HCT116 (cell line): ENCODE measurements around the gene MAP6D1. TPM values are rescaled to one million over a fixed set of nuclear protein-coding genes. Genes with fewer than 3 reads are reported as not detected.

Source experiments
- ATAC-seq: fragments of 200-7000 bp; cut with Tn5 transposase; 2 replicates; pipeline ENCODE4 v1.9.1; 2020; ENCODE audit warnings: mild to moderate bottlenecking, moderate library complexity
- BruUV-seq: library from RNA; stranded (reverse); fragments of 400-500 nt; replicated peaks from 2 replicates; lab custom pipeline; 2021; lab: Mats Ljungman, UMichigan
- CTCF ChIA-PET: fragments of 300-600 bp; sonication (Branson Sonifier 250); formaldehyde crosslinking; loops from one replicate; lab custom pipeline; 2021; ENCODE audit warnings: antibody characterized with exemption; lab: Charles Lee
- POLR2A ChIA-PET: fragments of 300-600, 350-600 bp; sonication (Branson Sonifier 250); formaldehyde crosslinking; loops from one replicate; lab custom pipeline; 2021; ENCODE audit warnings: antibody characterized with exemption; lab: Charles Lee
- RAD21 ChIA-PET, 2 experiments: fragments of 300-600 bp; sonication (Branson Sonifier 250); formaldehyde crosslinking; loops; one replicate each; lab custom pipeline; 2023; ENCODE audit warnings: low total read pairs in 2 of 2; ENCODE audit not compliant: uncharacterized antibody in 2 of 2, unreplicated experiment in 2 of 2, low non-redundant PET in 1 of 2; lab: Charles Lee
- DNase-seq: peaks from one replicate; pipeline ENCODE4 v3.0.0-alpha.2; 2010; ENCODE audit warnings: low read depth, low spot score
- H2AFZ ChIP-seq: fragments of 200-600 bp; shearing (Covaris generic), sonication (generic); 2 replicates; pipeline ENCODE4 v1.6.1; 2017; ENCODE audit warnings: low read depth, mixed run types, mixed read lengths, antibody characterized with exemption, low read length; ENCODE audit not compliant: poor library complexity, severe bottlenecking
- H3K27ac ChIP-seq: 2 replicates; pipeline ENCODE4 v1.5.1; 2012; ENCODE audit warnings: low read depth, low read length
- H3K27me3 ChIP-seq: fragments of 200-600 bp; sonication (generic); 2 replicates; pipeline ENCODE4 v1.6.1; 2016; ENCODE audit warnings: mixed run types, low read length, mixed read lengths; ENCODE audit not compliant: insufficient read depth
- H3K36me3 ChIP-seq, 2 experiments: fragments of 200-500 bp in 1 of 2; fragments of 200-600 bp in 1 of 2; sonication (Bioruptor generic) in 1 of 2; sonication (generic) in 1 of 2; 2 replicates each; pipeline versions ENCODE4 v1.5.1 to v1.6.1; 2014 to 2016; ENCODE audit warnings: low read length in 2 of 2, inconsistent platforms in 1 of 2, mixed read lengths in 1 of 2, mixed run types in 1 of 2; ENCODE audit not compliant: insufficient read depth in 2 of 2, control insufficient read depth in 1 of 2
- H3K4me1 ChIP-seq, 2 experiments: fragments of 200-600 bp in 1 of 2; sonication (generic) in 1 of 2; 2 replicates each; pipeline versions ENCODE4 v1.5.1 to v1.6.1; 2012 to 2017; ENCODE audit warnings: low read length in 2 of 2, inconsistent platforms in 1 of 2, mild to moderate bottlenecking in 1 of 2, mixed read lengths in 1 of 2, mixed run types in 1 of 2, moderate library complexity in 1 of 2; ENCODE audit not compliant: insufficient read depth in 2 of 2, control insufficient read depth in 1 of 2
- H3K4me2 ChIP-seq: fragments of 200-600 bp; sonication (generic); 2 replicates; pipeline ENCODE4 v1.6.1; 2017; ENCODE audit warnings: mixed run types, low read length, mixed read lengths
- H3K4me3 ChIP-seq, 2 experiments: fragments of 200-600 bp in 1 of 2; sonication (generic) in 1 of 2; replicated peaks in 1 of 2; 2 replicates each; pipeline ENCODE4 v1.5.1; 2011 to 2016; ENCODE audit warnings: low read length in 2 of 2, control low read depth in 1 of 2, low read depth in 1 of 2, mild to moderate bottlenecking in 1 of 2, mixed read lengths in 1 of 2, mixed run types in 1 of 2
- H3K79me2 ChIP-seq: fragments of 200-600 bp; sonication (generic); 2 replicates; pipeline ENCODE4 v1.6.1; 2017; ENCODE audit warnings: mild to moderate bottlenecking, mixed run types, low read length, moderate library complexity, mixed read lengths; ENCODE audit not compliant: insufficient read depth
- H3K9ac ChIP-seq: fragments of 200-600 bp; sonication (generic); 2 replicates; pipeline ENCODE4 v1.6.1; 2016; ENCODE audit warnings: low read length, mixed read lengths
- H3K9me2 ChIP-seq: fragments of 200-600 bp; sonication (generic), shearing (Covaris generic); 2 replicates; pipeline ENCODE4 v1.6.1; 2017; ENCODE audit warnings: mixed run types, mild to moderate bottlenecking, moderate library complexity; ENCODE audit not compliant: insufficient read depth
- H3K9me3 ChIP-seq, 2 experiments: fragments of 200-500 bp in 1 of 2; fragments of 200-600 bp in 1 of 2; sonication (Bioruptor generic) in 1 of 2; sonication (generic) in 1 of 2; 2 replicates each; pipeline ENCODE4 v1.6.1; 2014 to 2017; ENCODE audit warnings: low read length in 2 of 2, mixed read lengths in 2 of 2, inconsistent platforms in 1 of 2, low read depth in 1 of 2, mild to moderate bottlenecking in 1 of 2, mixed run types in 1 of 2, moderate library complexity in 1 of 2; ENCODE audit not compliant: control insufficient read depth in 1 of 2, insufficient read depth in 1 of 2
- H4K20me1 ChIP-seq: fragments of 200-600 bp; sonication (generic), shearing (Covaris generic); 2 replicates; pipeline ENCODE4 v1.6.1; 2017; ENCODE audit warnings: mixed run types, mild to moderate bottlenecking, moderate library complexity; ENCODE audit not compliant: insufficient read depth
- CBX3 ChIP-seq: IDR thresholded peaks from 2 replicates; pipeline ENCODE4 v1.6.1; 2012; ENCODE audit warnings: low read depth
- CEBPB ChIP-seq: IDR thresholded peaks from 2 replicates; pipeline ENCODE4 v1.6.1; 2012; ENCODE audit warnings: low read depth
- EZH2 ChIP-seq: fragments of 200-600 bp; sonication (generic); IDR thresholded peaks from 2 replicates; pipeline ENCODE4 v1.6.1; 2017; ENCODE audit warnings: antibody characterized with exemption, mixed run types
- JUND ChIP-seq: IDR thresholded peaks from 2 replicates; pipeline ENCODE4 v1.6.1; 2012
- POLR2A ChIP-seq: IDR thresholded peaks from 2 replicates; pipeline ENCODE4 v1.7.0; 2011; ENCODE audit warnings: borderline replicate concordance; ENCODE audit not compliant: insufficient read depth, insufficient read length; ENCODE audit errors: extremely low read depth
- POLR2AphosphoS5 ChIP-seq: IDR thresholded peaks from 2 replicates; pipeline ENCODE4 v1.6.1; 2011; ENCODE audit warnings: mild to moderate bottlenecking, low read depth, low read length, moderate library complexity
- SIN3A ChIP-seq: IDR thresholded peaks from 2 replicates; pipeline ENCODE4 v1.6.1; 2012; ENCODE audit warnings: low read depth
- SP1 ChIP-seq: IDR thresholded peaks from 2 replicates; pipeline ENCODE4 v1.6.1; 2012; ENCODE audit warnings: low read depth
- SRF ChIP-seq: IDR thresholded peaks from 2 replicates; pipeline ENCODE4 v1.6.1; 2012; ENCODE audit warnings: low read depth
- ZFX ChIP-seq: fragments of 450-650 bp; IDR thresholded peaks from 2 replicates; pipeline ENCODE4 v1.6.1; 2017
- intact Hi-C: fragments of 100-400 bp; cut with micrococcal nuclease; formaldehyde crosslinking; loops from 2 replicates; pipeline ENCODE4 v1.10.0; 2022
- total RNA-seq: library from RNA; stranded (reverse); gene quantifications from one replicate; pipeline ENCODE4 v1.2.1, GENCODE V29; 2021; ENCODE audit not compliant: unreplicated experiment
- TF ChIP-seq, protein P1 (sequence below): IDR thresholded peaks from 2 replicates; pipeline ENCODE4 v1.6.1; 2012
- TF ChIP-seq, protein P2 (sequence below): IDR thresholded peaks from 2 replicates; pipeline ENCODE4 v1.6.1; 2012; ENCODE audit warnings: low read depth
- TF ChIP-seq, protein P3 (sequence below): IDR thresholded peaks from 2 replicates; pipeline ENCODE4 v1.6.1; 2011; ENCODE audit warnings: mild to moderate bottlenecking, low read length, moderate library complexity; ENCODE audit not compliant: insufficient replicate concordance; ENCODE audit errors: extremely low read depth
- TF ChIP-seq, protein P4 (sequence below): IDR thresholded peaks from 2 replicates; pipeline ENCODE4 v1.6.1; 2012

MAP6D1 gene
- total RNA-seq, 1 experiment from 2014 or later = 5.3 TPM

DNA sequence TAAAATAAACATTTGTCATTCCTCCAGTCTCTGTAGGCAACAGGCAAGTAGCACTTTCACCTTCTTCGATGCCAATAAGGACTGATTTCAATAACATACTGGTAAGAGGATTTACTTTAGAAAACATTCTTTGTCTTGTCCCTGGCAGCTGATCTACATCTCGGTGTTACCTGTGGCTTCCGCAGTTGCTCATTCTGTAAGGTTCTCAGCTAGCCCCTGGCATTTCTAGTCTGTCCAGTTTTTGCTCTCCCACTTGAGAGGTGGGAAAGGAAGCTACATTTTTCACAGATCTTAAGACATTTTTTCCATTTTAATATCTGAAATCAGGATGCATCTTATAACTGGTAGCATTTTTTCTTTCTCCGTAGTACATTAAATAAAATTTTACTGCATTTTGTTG is 19.7 kb upstream of the MAP6D1 start:
- no peak for TF ChIP-seq ZFX
- TF ChIP-seq CBX3 = no peak
- no peak for TF ChIP-seq SRF
- TF ChIP-seq POLR2AphosphoS5 = no peak
- TF ChIP-seq, protein P1, sequence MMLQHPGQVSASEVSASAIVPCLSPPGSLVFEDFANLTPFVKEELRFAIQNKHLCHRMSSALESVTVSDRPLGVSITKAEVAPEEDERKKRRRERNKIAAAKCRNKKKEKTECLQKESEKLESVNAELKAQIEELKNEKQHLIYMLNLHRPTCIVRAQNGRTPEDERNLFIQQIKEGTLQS = no peak
- TF ChIP-seq EZH2 = no peak
- TF ChIP-seq POLR2A = no peak
- TF ChIP-seq, protein P2, sequence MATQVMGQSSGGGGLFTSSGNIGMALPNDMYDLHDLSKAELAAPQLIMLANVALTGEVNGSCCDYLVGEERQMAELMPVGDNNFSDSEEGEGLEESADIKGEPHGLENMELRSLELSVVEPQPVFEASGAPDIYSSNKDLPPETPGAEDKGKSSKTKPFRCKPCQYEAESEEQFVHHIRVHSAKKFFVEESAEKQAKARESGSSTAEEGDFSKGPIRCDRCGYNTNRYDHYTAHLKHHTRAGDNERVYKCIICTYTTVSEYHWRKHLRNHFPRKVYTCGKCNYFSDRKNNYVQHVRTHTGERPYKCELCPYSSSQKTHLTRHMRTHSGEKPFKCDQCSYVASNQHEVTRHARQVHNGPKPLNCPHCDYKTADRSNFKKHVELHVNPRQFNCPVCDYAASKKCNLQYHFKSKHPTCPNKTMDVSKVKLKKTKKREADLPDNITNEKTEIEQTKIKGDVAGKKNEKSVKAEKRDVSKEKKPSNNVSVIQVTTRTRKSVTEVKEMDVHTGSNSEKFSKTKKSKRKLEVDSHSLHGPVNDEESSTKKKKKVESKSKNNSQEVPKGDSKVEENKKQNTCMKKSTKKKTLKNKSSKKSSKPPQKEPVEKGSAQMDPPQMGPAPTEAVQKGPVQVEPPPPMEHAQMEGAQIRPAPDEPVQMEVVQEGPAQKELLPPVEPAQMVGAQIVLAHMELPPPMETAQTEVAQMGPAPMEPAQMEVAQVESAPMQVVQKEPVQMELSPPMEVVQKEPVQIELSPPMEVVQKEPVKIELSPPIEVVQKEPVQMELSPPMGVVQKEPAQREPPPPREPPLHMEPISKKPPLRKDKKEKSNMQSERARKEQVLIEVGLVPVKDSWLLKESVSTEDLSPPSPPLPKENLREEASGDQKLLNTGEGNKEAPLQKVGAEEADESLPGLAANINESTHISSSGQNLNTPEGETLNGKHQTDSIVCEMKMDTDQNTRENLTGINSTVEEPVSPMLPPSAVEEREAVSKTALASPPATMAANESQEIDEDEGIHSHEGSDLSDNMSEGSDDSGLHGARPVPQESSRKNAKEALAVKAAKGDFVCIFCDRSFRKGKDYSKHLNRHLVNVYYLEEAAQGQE = no peak
- no peak for TF ChIP-seq JUND
- no peak for TF ChIP-seq SIN3A
- TF ChIP-seq, protein P3, sequence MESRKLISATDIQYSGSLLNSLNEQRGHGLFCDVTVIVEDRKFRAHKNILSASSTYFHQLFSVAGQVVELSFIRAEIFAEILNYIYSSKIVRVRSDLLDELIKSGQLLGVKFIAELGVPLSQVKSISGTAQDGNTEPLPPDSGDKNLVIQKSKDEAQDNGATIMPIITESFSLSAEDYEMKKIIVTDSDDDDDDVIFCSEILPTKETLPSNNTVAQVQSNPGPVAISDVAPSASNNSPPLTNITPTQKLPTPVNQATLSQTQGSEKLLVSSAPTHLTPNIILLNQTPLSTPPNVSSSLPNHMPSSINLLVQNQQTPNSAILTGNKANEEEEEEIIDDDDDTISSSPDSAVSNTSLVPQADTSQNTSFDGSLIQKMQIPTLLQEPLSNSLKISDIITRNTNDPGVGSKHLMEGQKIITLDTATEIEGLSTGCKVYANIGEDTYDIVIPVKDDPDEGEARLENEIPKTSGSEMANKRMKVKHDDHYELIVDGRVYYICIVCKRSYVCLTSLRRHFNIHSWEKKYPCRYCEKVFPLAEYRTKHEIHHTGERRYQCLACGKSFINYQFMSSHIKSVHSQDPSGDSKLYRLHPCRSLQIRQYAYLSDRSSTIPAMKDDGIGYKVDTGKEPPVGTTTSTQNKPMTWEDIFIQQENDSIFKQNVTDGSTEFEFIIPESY = no peak
- no peak for TF ChIP-seq CEBPB
- no peak for TF ChIP-seq SP1
- TF ChIP-seq, protein P4, sequence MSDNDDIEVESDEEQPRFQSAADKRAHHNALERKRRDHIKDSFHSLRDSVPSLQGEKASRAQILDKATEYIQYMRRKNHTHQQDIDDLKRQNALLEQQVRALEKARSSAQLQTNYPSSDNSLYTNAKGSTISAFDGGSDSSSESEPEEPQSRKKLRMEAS = no peak
- Histone ChIP-seq H3K79me2 (peaks cover 17% of the 10 kb centered on the region), H3K36me3 (peaks cover 17 to 23% of the 10 kb centered on the region in 2 experiments; a peak in 3 of 4 replicates), H3K4me2 (0 out of 2 replicates have a peak overlapping the region, but pooled peaks have one; percentile 17), H3K9ac (no peak overlapping the region), H3K4me1 (peaks cover 0 to 18% of the 10 kb centered on the region in 2 experiments; a peak in 2 of 4 replicates), H3K27me3 (no peaks in the 10 kb centered on the region), H4K20me1 (0 out of 2 replicates have a peak, but pooled peaks cover 7% of the 10 kb centered on the region), H3K9me3 (no peaks in the 10 kb centered on the region), H2AFZ (no peak overlapping the region), H3K9me2 (no peaks in the 10 kb centered on the region), H3K27ac (no peak overlapping the region), H3K4me3 (no peak overlapping the region)
- ATAC-seq (no peak), DNase-seq (no peak)
- intact Hi-C loops = no loop called here
- ChIA-PET POLR2A (no interaction called here), RAD21 (no interaction called here), CTCF (no interaction called here)
- no TSS peak for BruUV-seq
